NB4 (cell line): Measurements from ENCODE around the gene VPS25.

Source experiments
- DNase-seq: peaks from one replicate; pipeline ENCODE4 v3.0.0; 2010; ENCODE audit warnings: low read depth
- H3K4me3 ChIP-seq: one replicate; pipeline ENCODE4 v1.5.1; 2011; ENCODE audit warnings: mild to moderate bottlenecking, low read depth, low read length, moderate library complexity
- MYC ChIP-seq: IDR thresholded peaks from 2 replicates; pipeline ENCODE4 v1.6.1; 2011; ENCODE audit warnings: low read depth, low read length
- POLR2A ChIP-seq: IDR thresholded peaks from 2 replicates; pipeline ENCODE4 v1.6.1; 2011; ENCODE audit warnings: mild to moderate bottlenecking; ENCODE audit not compliant: insufficient read length; ENCODE audit errors: extremely low read depth
- TF ChIP-seq, protein P1 (sequence below): IDR thresholded peaks from 2 replicates; pipeline ENCODE4 v1.6.1; 2011; ENCODE audit warnings: low read depth, low read length
- TF ChIP-seq, protein P2 (sequence below): IDR thresholded peaks from one replicate; pipeline ENCODE4 v1.5.1; 2012; ENCODE audit warnings: low read depth, low read length

The VPS25 gene

DNA sequence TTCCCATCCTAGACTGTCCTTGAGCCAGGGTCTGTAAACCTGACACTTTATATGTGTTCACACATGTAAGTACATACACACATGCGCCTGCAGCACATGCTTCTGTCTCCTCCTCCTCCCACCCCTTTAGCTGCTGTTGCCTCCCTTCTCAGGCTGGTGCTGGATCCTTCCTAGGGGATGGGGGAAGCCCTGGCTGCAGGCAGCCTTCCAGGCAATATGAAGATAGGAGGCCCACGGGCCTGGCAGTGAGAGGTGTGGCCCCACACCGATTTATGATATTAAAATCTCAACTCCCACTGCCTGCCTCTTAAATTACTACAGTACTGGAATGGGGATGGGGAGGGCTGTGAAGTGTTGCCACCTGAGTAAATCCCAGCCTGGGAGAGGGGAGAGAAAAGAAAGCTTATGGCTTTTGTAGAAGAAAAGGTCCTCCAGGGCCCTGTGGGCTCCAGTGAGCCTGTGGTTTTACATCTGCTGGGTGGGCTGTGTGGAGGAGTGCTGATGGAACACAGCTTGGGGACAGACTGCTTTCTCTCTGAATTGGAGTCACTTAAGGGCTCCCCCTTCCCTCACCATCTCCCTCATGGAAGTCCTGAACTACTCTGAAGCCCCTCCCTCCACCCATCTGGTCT lies 6.2 kb downstream of the VPS25 start:
- no peak overlapping the region for H3K4me3 ChIP-seq
- TF ChIP-seq, protein P1, sequence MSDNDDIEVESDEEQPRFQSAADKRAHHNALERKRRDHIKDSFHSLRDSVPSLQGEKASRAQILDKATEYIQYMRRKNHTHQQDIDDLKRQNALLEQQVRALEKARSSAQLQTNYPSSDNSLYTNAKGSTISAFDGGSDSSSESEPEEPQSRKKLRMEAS: no peak
- DNase-seq: no peak

DNA sequence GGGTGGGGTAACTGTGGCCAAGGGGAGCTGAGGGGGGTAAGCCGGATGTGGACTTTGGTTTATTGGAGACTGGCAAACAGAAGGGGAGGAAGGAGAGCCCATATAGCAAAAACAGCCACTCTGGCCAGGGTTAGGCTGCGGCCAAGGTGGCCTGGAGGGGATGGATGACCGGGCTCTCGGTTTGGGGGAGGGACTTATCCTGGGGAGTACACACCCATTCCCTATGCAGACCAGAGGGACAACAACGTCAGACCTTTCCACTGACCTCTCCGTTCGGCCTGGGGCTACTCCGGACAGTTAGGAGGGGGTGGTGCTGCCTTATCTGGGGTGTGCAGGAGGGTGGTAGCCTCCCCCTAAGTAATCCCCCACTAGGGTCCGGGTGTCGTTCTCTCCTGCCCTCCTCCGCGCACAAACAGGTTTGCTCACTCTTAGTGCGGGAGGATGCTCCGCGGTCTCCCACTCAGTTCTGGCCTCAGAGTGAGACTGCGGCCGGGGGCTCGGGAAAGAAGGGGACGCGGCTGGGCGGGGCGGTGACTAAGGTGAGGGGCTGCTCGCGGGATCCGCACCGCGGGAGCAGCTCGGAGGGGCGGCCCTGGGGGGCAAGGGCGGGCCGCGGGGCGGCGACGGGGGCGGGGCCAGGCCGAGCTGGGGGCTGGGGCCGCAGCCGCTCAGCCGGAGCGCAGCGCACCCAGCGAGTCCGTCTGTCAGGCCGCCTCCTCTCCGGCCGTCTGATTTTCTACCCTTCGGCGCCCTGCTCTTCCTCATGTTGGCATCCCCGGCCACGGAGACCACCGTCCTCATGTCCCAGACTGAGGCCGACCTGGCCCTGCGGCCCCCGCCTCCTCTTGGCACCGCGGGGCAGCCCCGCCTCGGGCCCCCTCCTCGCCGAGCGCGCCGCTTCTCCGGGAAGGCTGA lies 6.9 kb downstream of the VPS25 start, which contains the start of gene WNK4:
WNK4 (plus strand) TSS at position 675 of the 915 bp plus-strand sequence; CDS start at position 764, 89 bp downstream.
- TF ChIP-seq, protein P2, sequence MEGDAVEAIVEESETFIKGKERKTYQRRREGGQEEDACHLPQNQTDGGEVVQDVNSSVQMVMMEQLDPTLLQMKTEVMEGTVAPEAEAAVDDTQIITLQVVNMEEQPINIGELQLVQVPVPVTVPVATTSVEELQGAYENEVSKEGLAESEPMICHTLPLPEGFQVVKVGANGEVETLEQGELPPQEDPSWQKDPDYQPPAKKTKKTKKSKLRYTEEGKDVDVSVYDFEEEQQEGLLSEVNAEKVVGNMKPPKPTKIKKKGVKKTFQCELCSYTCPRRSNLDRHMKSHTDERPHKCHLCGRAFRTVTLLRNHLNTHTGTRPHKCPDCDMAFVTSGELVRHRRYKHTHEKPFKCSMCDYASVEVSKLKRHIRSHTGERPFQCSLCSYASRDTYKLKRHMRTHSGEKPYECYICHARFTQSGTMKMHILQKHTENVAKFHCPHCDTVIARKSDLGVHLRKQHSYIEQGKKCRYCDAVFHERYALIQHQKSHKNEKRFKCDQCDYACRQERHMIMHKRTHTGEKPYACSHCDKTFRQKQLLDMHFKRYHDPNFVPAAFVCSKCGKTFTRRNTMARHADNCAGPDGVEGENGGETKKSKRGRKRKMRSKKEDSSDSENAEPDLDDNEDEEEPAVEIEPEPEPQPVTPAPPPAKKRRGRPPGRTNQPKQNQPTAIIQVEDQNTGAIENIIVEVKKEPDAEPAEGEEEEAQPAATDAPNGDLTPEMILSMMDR: no peak
- no peak for DNase-seq

DNA sequence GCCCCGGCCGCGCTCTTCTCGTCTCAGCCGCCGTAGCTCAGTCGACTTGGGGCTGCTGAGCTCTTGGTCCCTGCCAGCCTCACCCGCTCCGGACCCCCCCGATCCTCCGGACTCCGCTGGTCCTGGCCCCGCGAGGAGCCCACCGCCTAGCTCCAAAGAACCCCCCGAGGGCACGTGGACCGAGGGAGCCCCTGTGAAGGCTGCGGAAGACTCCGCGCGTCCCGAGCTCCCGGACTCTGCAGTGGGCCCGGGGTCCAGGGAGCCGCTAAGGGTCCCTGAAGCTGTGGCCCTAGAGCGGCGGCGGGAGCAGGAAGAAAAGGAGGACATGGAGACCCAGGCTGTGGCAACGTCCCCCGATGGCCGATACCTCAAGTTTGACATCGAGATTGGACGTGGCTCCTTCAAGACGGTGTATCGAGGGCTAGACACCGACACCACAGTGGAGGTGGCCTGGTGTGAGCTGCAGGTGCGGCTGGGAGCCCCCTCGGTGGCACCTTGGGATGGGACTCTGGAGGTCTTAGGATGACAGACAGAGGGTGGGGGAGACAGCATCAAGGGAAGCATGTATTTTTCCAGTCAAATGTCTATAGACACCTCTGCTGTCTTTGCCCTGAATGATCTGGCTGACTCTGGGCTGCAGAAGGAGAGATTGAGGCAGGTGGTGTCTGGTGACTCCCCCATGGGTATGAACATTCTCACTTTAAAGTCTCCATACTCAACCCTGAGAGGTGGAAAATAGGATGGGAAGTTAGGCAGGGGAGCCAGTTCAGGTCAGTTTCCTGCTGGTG lies 7.8 kb downstream of the VPS25 start:
- no peak for DNase-seq
- TF ChIP-seq POLR2A (no peak), MYC (no peak)
- no peak overlapping the region for H3K4me3 ChIP-seq

More for the DNA sequence above, 6.9 kb downstream of the VPS25 start, which contains the start of gene WNK4:
- no peak within 1 kb of the TSS for H3K4me3 ChIP-seq

DNA sequence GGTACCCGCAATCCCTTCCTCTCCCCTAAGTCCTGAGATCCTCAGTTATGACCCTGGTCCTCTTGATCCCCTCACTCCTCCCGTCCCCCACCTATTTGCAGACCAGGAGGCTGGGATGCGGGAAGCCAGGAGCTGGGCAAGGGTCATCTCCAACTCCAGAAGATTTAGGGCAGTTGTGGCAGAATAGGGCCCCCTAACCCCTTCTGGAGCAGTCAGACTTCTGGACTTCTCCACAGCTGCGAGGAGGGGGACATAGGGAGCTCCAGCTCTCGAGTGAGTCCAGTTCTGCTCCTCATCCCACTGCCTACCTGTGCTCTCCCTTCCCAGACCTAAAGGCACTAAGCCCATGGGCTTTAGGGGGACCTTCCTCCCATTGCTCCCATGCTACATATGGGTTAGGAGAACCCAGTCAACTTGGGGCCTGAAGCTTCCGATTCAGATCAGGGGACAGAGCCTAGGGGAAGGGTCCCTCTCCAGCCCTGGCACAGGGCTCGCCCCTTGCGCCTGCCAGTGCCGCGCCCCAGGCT lies 8.5 kb downstream of the VPS25 start:
- DNase-seq: no peak
- TF ChIP-seq, protein P1: no peak
- TF ChIP-seq MYC (no peak), POLR2A (no peak)
- TF ChIP-seq, protein P2: no peak
- no peak overlapping the region for H3K4me3 ChIP-seq

DNA sequence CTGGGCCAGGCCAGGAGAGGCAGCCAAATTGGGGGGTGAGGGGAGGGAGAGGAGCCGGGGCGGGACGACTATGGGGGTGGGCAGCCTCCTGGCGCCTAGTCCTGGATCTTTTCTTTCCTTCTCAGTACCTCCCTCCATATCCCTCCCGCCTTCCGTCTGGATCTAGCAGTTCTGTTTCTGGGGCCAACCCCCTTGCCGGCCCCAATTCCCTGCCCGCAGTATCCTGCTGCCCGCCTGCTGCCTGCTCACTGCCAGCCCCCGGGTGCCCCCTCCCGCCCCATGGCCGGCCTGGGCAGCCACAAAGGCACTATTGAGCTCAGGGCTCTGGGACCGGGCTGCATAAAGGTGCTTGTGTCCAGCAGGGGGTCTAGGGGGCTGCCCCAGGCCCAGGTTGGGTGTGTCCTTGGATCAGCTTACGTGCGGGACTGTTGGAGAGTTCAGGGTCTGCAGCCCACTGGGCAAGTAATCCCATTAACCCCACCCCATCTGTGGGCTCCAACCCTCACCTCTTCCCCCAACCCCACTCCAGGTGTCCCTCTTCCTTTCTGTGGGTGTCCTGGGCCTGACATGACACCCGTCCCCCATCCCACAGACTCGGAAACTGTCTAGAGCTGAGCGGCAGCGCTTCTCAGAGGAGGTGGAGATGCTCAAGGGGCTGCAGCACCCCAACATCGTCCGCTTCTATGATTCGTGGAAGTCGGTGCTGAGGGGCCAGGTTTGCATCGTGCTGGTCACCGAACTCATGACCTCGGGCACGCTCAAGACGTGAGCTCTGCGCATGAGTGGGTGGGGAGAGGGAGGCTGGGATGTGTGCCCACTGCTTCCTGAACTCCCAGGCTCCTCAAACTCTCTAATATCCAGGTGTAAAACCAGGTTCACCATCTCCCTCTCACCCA lies 9.2 kb downstream of the VPS25 start:
- H3K4me3 ChIP-seq: no peak overlapping the region

More for the DNA sequence above, 9.2 kb downstream of the VPS25 start:
- no peak for DNase-seq
- no peak for TF ChIP-seq POLR2A
- TF ChIP-seq, protein P1: no peak
- no peak for TF ChIP-seq MYC
- TF ChIP-seq, protein P2: no peak
